Bronchial epithelial cell (primary cell): ENCODE measurements around the gene EPHA6. TPM values are rescaled to one million over a fixed set of nuclear protein-coding genes. Genes with fewer than 3 reads are reported as not detected.

Source experiments
- DNase-seq: peaks from one replicate; pipeline ENCODE4 v3.0.0-alpha.2; 2010; ENCODE audit warnings: low read depth
- FAIRE-seq: peaks from 2 replicates; lab custom pipeline; 2011; peaks lifted over from hg19 to GRCh38; lab: Jason Lieb, UNC
- H3K27me3 ChIP-seq: 2 replicates; pipeline ENCODE4 v1.5.1; 2011; ENCODE audit warnings: low read length; ENCODE audit not compliant: control insufficient read depth, insufficient read depth
- H3K36me3 ChIP-seq: 2 replicates; pipeline ENCODE4 v1.5.1; 2011; ENCODE audit warnings: low read length; ENCODE audit not compliant: control insufficient read depth, insufficient read depth
- H3K4me3 ChIP-seq: 2 replicates; pipeline ENCODE4 v1.5.1; 2011; ENCODE audit warnings: mild to moderate bottlenecking, low read depth, low read length, control low read depth
- CTCF ChIP-seq: IDR thresholded peaks from 2 replicates; pipeline ENCODE4 v1.5.1; 2011; ENCODE audit warnings: mild to moderate bottlenecking, moderate library complexity, low read length, control low read depth, inconsistent platforms; ENCODE audit not compliant: insufficient read depth, severe bottlenecking
- total RNA-seq: library from RNA; depleted of rRNA; stranded (reverse); fragments of >200 nt; gene quantifications from 2 replicates; pipeline ENCODE4 v1.2.1, GENCODE V29; 2014

Gene EPHA6
- total RNA-seq, 1 donor from 2014 or later = 0.26 TPM

GRCh38 chr3:97694876-97695275 lies 880.5 kb downstream of the EPHA6 start:
- DNase-seq (peak; percentile 2), FAIRE-seq (no peak)
- Histone ChIP-seq H3K36me3 (no peaks in the 10 kb centered on the region), H3K27me3 (no peaks in the 10 kb centered on the region), H3K4me3 (no peak overlapping the region)
- TF ChIP-seq CTCF = no peak

GRCh38 chr3:97698691-97699090 lies 884.3 kb downstream of the EPHA6 start:
- FAIRE-seq (no peak), DNase-seq (no peak)
- no peak overlapping the region for H3K4me3 ChIP-seq
- H3K27me3 ChIP-seq = no peaks in the 10 kb centered on the region
- no peak for TF ChIP-seq CTCF
- H3K36me3 ChIP-seq = no peaks in the 10 kb centered on the region

- Histone ChIP-seq H3K27me3 (no peaks in the 10 kb centered on the region), H3K36me3 (no peaks in the 10 kb centered on the region), H3K4me3 (no peak overlapping the region)
- FAIRE-seq (no peak), DNase-seq (no peak)
- no peak for TF ChIP-seq CTCF
Measured at GRCh38 chr3:97699889-97700288, 885.5 kb downstream of the EPHA6 start.

- no peak for DNase-seq
Measured at GRCh38 chr3:97705764-97706163, 891.4 kb downstream of the EPHA6 start.

GRCh38 chr3:97706226-97706625 lies 891.8 kb downstream of the EPHA6 start:
- TF ChIP-seq CTCF = no peak
- no peak for FAIRE-seq
- no peak overlapping the region for H3K4me3 ChIP-seq

More at GRCh38 chr3:97705764-97706163, 891.4 kb downstream of the EPHA6 start:
- no peak for FAIRE-seq
- TF ChIP-seq CTCF = no peak
- no peaks in the 10 kb centered on the region for H3K36me3 ChIP-seq
- H3K27me3 ChIP-seq = no peaks in the 10 kb centered on the region
- no peak overlapping the region for H3K4me3 ChIP-seq

GRCh38 chr3:97711654-97712053 lies 897.3 kb downstream of the EPHA6 start:
- FAIRE-seq (no peak), DNase-seq (peak; percentile 28)
- no peak overlapping the region for H3K4me3 ChIP-seq
- no peak for TF ChIP-seq CTCF
- H3K36me3 ChIP-seq = no peaks in the 10 kb centered on the region
- H3K27me3 ChIP-seq = no peaks in the 10 kb centered on the region

More at GRCh38 chr3:97706226-97706625, 891.8 kb downstream of the EPHA6 start:
- no peak for DNase-seq
- no peaks in the 10 kb centered on the region for H3K36me3 ChIP-seq
- no peaks in the 10 kb centered on the region for H3K27me3 ChIP-seq
